GM19025 (cell line): ENCODE results near the gene CFAP20DC.
"Not testable (repeated sequence)": the region's sequence is repeated elsewhere in the genome, so short reads cannot be mapped to it uniquely, and the experiment has no call there.

Experiments
- ATAC-seq: cut with Tn5 transposase; IDR thresholded peaks from one replicate; pipeline ENCODE4 v1.9.1; 2021; ENCODE audit warnings: mild to moderate bottlenecking, low read depth, moderate library complexity; ENCODE audit not compliant: unreplicated experiment

Gene CFAP20DC

DNA sequence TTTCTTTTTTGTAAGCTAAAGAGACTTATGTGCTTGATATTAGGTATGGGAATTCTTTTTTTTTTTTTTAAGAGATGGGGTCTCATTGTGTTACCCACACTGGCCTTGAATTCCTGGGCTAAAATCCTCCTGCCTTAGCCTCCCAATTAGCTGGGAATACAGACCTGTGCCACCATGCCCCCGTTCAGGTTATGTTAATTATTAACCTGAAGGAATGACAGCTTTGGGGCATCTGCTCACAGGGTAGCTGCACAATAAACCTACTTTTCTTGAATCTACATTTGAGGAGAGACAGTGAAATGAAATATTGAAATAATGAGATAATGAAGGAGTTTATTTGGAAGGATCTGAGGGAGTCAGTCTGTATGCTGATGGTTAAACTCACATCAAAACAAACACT, 225.0 kb downstream of the CFAP20DC start:
- no peak for ATAC-seq

DNA sequence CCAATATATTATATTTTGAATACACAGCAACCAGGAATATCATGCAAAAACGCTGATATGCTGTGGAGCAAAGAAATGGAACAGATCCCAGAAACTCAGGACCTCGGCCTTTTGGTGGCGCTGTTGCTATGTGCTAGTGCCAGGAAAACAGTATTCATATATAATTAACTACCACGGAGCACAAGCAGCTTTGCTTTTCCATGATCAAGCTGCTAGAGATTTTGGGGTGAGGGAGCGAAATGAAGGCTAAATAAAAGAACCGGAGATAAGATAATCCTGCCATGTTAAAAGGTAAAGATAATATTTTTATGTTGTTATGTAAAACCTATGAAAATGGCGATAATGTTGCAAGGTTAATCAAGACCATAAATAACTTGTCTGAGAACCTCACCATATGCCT, 225.5 kb downstream of the CFAP20DC start:
- ATAC-seq = no peak

DNA sequence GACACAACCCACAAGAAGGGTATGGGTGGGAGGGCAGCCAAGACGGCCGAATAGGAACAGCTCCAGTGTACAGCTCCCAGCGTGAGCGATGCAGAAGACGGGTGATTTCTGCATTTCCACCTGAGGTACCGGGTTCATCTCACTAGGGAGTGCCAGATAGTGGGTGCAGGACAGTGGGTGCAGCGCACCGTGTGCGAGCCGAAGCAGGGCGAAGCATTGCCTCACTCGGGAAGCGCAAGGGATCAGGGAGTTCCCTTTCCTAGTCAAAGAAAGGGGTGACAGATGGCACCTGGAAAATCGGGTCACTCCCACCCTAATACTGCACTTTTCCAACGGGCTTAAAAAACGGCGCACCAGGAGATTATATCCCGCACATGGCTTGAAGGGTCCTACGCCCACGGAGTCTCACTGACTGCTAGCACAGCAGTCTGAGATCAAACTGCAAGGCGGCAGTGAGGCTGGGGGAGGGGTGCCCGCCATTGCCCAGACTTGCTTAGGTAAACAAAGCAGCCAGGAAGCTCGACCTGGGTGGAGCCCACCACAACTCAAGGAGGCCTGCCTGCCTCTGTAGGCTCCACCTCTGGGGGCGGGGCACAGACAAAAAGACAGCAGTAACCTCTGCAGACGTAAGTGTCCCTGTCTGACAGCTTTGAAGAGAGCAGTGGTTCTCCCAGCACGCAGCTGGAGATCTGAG, 243.1 kb downstream of the CFAP20DC start:
- not testable (repeated sequence) for ATAC-seq

DNA sequence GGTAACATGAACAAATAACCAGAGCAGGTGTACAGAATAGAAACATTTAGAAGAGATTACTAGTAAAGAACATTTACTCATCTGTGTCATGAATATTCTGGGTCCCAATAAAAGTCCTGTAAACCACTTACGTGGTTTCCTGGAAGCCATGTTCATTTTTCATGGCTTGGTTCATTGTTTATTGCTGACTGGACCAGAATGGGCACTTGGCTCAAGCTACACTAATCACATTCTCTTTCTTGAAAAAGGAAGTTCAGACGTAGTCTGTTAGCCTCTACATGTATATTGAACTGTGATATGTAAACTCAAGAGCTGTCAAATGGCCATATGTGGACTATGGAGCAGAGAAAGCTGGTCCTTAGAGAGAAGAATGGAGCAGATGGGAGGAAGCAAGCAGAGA, 244.9 kb downstream of the CFAP20DC start:
- ATAC-seq = no peak

DNA sequence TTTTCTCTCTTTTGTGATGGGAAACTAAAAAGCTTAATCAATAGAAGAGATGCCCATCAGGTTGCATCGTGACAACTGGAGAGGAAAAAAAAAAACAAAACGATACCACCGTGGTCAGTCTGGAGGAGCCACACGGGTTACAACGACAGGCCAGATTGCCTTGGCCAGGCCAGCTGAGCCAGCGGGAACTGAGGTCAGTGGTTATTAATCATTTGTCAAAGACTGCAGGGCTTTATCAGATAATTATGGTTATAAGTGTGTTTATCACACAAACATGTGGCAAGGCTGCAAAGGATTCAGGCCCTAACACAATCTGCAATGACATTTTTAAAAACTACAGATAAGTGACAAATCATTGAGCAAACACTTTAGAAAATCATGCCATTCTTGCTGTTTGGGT, 248.3 kb downstream of the CFAP20DC start:
- ATAC-seq = no peak

- no peak for ATAC-seq
These were observed 248.9 kb downstream of the CFAP20DC start for GRCh38 chr3:58800940-58801339.

DNA sequence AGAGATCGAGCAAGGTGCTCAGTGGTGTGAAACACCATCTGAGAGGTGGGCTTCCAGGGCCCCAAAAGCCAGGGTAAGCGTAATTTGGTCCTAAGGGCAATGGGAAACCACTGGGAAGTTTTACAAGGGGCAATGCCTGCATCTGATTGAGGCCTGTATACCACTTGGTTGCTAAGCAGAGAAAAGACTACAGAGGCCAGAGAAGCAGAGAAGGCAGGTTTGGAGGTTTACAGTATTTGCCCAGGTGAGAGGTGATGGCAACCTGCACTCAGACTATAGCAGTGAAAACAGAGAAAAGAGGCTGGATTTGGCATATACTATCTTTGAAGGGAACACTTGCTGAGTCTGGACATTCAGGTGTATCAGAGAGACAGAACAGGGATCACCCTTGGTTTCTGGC, 249.8 kb downstream of the CFAP20DC start:
- ATAC-seq = no peak

GRCh38 chr3:58799271-58799670, 250.6 kb downstream of the CFAP20DC start:
- ATAC-seq = no peak

GRCh38 chr3:58798312-58798711, 251.5 kb downstream of the CFAP20DC start:
- ATAC-seq = no peak

DNA sequence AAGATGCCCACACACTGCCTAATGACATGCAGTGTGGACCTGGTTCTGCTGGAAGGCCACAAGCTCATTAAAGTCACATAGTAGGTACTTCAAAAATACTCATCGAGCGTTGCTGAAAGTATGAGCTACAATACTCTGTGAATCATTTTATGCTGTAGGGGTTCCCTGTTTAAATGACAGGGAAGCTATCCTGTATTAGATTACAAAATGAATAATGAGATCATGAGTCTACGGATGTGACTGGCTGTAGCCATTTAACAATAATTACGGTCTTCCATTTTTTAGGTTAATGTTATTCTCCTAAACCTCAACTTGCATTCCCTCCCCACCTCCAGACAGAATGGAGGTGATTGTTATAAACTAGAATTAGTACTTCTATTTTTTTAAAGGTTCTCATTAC, 255.1 kb downstream of the CFAP20DC start:
- no peak for ATAC-seq

DNA sequence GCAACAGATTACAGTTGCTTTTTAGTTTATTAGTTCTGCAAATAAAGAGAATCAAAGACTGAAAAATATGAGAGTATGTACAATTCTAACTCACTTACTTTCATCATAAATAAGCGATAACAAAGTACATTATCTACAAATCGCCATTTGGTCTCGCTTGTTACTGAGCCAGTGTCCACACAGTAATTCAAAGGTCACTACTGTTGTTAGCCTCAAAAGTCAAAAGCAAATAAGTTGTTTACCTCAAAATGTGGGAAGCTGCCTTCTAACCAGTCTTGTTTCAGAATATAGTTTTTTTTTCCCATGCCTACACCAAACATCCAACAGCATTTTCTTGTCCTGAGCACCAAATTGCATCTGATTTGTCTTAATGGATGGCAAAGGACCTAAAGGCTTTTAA, 255.9 kb downstream of the CFAP20DC start:
- ATAC-seq = no peak

GRCh38 chr3:58792921-58793451, 256.8 kb downstream of the CFAP20DC start:
- no peak for ATAC-seq

DNA sequence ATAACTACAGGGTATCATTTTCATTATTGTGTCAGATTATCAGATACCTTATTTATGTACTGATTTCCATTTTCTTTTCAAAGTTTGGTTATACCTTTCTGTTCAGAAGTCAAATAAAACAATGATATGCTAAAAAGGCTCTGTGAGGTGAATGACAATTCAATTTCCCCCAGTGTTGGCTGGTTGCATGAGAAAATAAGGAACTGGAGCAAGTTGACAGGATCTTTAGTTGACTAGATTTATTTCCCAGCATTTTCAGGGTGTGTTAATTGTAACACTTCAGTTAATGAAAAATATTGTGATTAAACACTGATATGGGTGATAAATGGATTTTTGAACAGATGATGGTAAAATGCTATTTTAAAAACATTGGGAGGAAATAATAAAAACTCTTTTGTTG, 260.4 kb downstream of the CFAP20DC start:
- ATAC-seq = no peak

- no peak for ATAC-seq
These were observed 264.9 kb downstream of the CFAP20DC start for GRCh38 chr3:58784888-58785287.

DNA sequence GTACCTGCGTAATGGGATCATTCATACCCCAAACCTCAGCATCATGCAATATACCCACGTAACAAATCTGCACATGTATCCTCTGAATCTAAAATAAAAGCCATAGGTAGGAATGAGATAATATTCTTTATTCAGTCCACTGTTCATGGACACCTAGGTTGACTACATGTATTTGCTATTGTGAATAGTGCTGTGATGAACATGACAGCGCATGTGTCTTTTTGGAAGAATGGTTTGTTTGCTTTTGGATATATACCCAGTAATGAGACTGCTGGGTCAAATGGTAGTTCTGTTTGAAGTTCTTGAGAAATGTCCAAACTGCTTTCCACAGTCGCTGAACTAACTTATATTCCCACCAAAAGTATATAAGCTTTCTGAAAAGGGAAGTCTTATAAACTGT, 265.4 kb downstream of the CFAP20DC start:
- no peak for ATAC-seq

DNA sequence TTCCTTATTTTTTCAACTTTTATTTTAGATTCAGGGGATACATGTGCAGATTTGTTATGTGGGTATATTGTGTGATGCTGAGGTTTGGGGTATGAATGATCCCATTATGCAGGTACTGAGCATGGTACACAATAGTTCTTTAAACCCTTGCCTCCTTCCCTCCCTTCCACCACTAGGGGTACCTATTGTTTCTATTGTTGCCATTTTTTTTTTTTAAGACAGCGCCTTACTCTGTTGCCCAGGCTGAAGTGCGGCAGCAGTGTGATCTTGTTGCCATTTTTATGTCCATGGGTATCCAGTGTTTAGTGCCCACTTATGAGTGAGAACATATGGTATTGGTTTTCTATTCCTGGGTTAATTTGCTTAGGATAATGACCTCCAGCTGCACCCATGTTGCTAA, 266.0 kb downstream of the CFAP20DC start:
- ATAC-seq = no peak

- ATAC-seq = no peak
These were observed 269.9 kb downstream of the CFAP20DC start for GRCh38 chr3:58779934-58780333.

DNA sequence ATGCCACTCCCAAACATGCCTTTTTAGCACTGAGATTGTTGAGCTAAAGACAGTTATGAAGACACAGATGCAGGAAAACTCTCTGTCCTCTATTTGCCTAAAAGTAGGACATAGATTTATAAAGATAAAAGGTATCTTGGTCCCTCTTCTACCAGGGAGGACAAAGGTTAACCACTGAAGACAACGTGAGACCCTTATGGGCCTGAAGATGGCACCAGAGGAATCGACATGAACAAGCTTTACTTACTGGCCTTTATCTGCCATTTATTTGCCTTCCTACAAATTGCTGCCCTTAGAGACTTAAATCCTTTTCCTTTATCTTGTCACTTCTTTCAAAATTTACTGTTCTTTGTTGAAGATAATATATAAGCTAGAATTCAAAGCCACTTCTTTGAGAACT, 273.6 kb downstream of the CFAP20DC start:
- ATAC-seq = no peak

- ATAC-seq = no peak
These were observed 277.4 kb downstream of the CFAP20DC start for GRCh38 chr3:58772462-58772861.

- no peak for ATAC-seq
These were observed 280.8 kb downstream of the CFAP20DC start for GRCh38 chr3:58769065-58769464.

DNA sequence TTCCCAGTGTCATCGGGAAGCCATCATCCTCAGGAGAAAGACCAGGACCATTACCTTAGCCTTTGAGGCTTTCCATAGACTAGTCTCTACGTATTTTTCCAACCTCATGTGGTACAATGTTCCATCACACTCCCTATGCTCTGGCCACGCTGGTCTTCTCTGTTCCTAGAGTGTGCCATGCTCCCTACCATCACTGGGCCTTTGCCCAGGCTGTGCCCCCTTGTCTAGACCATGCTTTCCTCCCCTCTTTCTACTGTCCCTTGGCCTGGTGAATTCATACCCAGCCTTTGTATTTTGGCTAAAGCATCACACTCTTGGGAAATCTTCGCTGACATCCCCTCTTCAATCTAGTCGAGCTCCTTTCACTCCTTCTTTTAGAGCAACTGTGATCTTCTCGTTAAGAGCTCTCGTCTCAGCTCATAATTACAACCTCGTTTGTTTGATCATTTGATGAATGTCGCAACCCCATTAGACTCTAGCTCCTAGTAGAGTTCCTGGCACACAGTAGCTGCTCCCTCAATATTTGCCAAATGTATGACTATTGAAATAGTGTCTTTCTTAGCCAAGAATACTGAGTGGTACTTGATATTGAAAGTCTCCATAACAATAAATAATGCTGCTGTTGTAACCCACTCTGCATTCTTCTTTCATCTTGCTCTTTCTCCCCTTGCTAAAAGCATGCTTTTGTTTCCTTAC, 283.1 kb downstream of the CFAP20DC start:
- ATAC-seq = no peak

DNA sequence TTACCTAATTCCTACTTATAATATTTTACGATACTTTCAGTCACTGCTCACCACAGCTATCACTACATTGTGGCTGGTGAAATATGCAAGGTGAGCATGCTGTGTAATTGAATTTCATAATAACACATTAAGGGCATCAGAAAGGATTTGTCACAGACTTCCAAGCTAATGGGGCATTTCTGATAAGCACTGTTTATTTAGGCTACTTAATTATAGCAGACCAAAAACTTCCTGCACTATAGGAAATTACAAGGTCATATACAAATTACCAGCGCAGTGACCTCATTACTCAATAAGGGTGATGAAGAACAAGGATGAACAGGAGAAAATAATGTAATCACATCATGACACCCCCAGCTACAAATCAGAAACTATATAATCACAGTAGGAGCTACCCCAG, 294.7 kb downstream of the CFAP20DC start:
- ATAC-seq = no peak
